H1 (cell line): ENCODE measurements around the gene CYLD.

Source experiments
- MAFK ChIP-seq: IDR thresholded peaks from 2 replicates; pipeline ENCODE4 v1.6.1; 2012; ENCODE audit warnings: low read depth, mild to moderate bottlenecking, improper control_type of control experiment, low read length
- POLR2A ChIP-seq, 2 experiments: IDR thresholded peaks; 1 replicate in 1 of 2; 2 replicates in 1 of 2; pipeline ENCODE4 v1.6.1; 2011; ENCODE audit warnings: low read depth in 2 of 2, low read length in 2 of 2, mild to moderate bottlenecking in 2 of 2; ENCODE audit errors: control extremely low read depth in 1 of 2
- POLR2AphosphoS5 ChIP-seq: IDR thresholded peaks from 2 replicates; pipeline ENCODE4 v1.6.1; 2011; ENCODE audit warnings: low read depth, low read length
- RAD21 ChIP-seq, 2 experiments: IDR thresholded peaks in 1 of 2; conservative IDR thresholded peaks in 1 of 2; 2 replicates each; pipeline ENCODE4 v1.6.1; 2011; ENCODE audit warnings: low read depth in 2 of 2, low read length in 2 of 2, improper control_type of control experiment in 1 of 2, inconsistent platforms in 1 of 2, mild to moderate bottlenecking in 1 of 2, moderate library complexity in 1 of 2
- RXRA ChIP-seq: IDR thresholded peaks from 2 replicates; pipeline ENCODE4 v1.6.1; 2011; ENCODE audit warnings: low read depth, mild to moderate bottlenecking, low read length, moderate library complexity; ENCODE audit not compliant: insufficient read depth
- SIN3A ChIP-seq, 2 experiments: IDR thresholded peaks in 1 of 2; conservative IDR thresholded peaks in 1 of 2; 2 replicates each; pipeline ENCODE4 v1.6.1; 2011 to 2012; ENCODE audit warnings: low read length in 2 of 2, improper control_type of control experiment in 1 of 2, low read depth in 1 of 2, mild to moderate bottlenecking in 1 of 2
- TAF1 ChIP-seq: IDR thresholded peaks from 2 replicates; pipeline ENCODE4 v1.6.1; 2011; ENCODE audit warnings: mild to moderate bottlenecking, low read depth, low read length
- TF ChIP-seq, protein P1 (sequence below): IDR thresholded peaks from 2 replicates; pipeline ENCODE4 v1.6.1; 2012; ENCODE audit warnings: inconsistent platforms
- TF ChIP-seq, protein P2 (sequence below), 3 experiments: IDR thresholded peaks; 1 replicate in 2 of 3; 2 replicates in 1 of 3; pipeline versions ENCODE4 v1.5.1 to v1.6.1; 2011; ENCODE audit warnings: low read length in 3 of 3, mild to moderate bottlenecking in 3 of 3, inconsistent platforms in 2 of 3, low read depth in 1 of 3, moderate library complexity in 1 of 3; ENCODE audit not compliant: insufficient read depth in 1 of 3; ENCODE audit errors: control extremely low read depth in 1 of 3
- TF ChIP-seq, protein P3 (sequence below): IDR thresholded peaks from 2 replicates; pipeline ENCODE4 v1.6.1; 2012; ENCODE audit warnings: low read length, inconsistent platforms

DNA sequence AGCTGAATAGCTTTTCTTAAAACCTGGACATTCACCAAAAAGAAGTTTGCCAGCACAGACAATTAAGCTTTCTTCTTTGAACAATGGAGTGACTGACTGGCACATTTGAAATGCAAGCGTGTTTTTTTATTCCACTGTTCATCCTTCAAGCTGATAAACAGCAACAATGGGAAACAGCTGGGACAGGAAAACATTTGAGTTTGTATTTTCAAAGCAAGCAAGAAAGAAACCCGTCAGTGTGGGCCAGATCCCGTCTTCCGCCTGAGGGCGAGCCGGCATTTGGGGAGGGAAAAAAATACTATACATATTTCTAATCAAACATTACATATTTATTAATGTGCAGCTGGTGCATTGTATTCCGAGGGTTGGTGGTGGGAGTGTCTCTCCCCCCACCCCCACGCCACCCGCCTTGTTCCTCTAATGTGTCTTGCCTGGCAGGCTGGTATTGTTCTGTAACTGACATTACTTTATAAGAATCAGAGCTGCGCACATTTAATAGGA is 94.3 kb downstream of the CYLD start:
- TF ChIP-seq, protein P1, sequence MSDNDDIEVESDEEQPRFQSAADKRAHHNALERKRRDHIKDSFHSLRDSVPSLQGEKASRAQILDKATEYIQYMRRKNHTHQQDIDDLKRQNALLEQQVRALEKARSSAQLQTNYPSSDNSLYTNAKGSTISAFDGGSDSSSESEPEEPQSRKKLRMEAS, result no peak
- TF ChIP-seq SIN3A (conservative IDR thresholded peaks at IDR 0.05 in 1 of 2, IDR thresholded peaks at IDR 0.05 in 1 of 2; ENCODE audit: low read depth in 1 of 2, low read length in 2 of 2) (no peak), POLR2AphosphoS5 (no peak), POLR2A (IDR thresholded peaks at IDR 0.05; ENCODE audit: control extremely low read depth in 1 of 2, low read depth in 2 of 2, low read length in 2 of 2) (no peak), RAD21 (IDR thresholded peaks at IDR 0.05 in 1 of 2, conservative IDR thresholded peaks at IDR 0.05 in 1 of 2; ENCODE audit: low read depth in 2 of 2, low read length in 2 of 2) (no peak), MAFK (no peak), RXRA (no peak), TAF1 (no peak)
- TF ChIP-seq, protein P2, sequence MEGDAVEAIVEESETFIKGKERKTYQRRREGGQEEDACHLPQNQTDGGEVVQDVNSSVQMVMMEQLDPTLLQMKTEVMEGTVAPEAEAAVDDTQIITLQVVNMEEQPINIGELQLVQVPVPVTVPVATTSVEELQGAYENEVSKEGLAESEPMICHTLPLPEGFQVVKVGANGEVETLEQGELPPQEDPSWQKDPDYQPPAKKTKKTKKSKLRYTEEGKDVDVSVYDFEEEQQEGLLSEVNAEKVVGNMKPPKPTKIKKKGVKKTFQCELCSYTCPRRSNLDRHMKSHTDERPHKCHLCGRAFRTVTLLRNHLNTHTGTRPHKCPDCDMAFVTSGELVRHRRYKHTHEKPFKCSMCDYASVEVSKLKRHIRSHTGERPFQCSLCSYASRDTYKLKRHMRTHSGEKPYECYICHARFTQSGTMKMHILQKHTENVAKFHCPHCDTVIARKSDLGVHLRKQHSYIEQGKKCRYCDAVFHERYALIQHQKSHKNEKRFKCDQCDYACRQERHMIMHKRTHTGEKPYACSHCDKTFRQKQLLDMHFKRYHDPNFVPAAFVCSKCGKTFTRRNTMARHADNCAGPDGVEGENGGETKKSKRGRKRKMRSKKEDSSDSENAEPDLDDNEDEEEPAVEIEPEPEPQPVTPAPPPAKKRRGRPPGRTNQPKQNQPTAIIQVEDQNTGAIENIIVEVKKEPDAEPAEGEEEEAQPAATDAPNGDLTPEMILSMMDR (IDR thresholded peaks at IDR 0.05; ENCODE audit: control extremely low read depth in 1 of 3, insufficient read depth in 1 of 3, low read depth in 1 of 3, low read length in 3 of 3), result no peak
- TF ChIP-seq, protein P3, sequence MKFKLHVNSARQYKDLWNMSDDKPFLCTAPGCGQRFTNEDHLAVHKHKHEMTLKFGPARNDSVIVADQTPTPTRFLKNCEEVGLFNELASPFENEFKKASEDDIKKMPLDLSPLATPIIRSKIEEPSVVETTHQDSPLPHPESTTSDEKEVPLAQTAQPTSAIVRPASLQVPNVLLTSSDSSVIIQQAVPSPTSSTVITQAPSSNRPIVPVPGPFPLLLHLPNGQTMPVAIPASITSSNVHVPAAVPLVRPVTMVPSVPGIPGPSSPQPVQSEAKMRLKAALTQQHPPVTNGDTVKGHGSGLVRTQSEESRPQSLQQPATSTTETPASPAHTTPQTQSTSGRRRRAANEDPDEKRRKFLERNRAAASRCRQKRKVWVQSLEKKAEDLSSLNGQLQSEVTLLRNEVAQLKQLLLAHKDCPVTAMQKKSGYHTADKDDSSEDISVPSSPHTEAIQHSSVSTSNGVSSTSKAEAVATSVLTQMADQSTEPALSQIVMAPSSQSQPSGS, result no peak
